GM12878 (cell line): ENCODE data around the gene CCDC87. TPM values are rescaled to one million over a fixed set of nuclear protein-coding genes. Genes with fewer than 3 reads are reported as not detected.

Experiments used
- ATAC-seq: fragments of 200-7000 bp; cut with Tn5 transposase; 3 replicates; pipeline ENCODE4 v1.9.1; 2020; ENCODE audit warnings: mild to moderate bottlenecking, moderate library complexity
- BruUV-seq: library from RNA; stranded (reverse); fragments of 400-500 nt; replicated peaks from 2 replicates; lab custom pipeline; 2021; lab: Mats Ljungman, UMichigan
- CTCF ChIA-PET: fragments of 300-600 bp; sonication (Branson Sonifier 250); formaldehyde crosslinking; extraction: SDS; loops from one replicate; lab custom pipeline; 2021; ENCODE audit warnings: inconsistent platforms; lab: Yijun Ruan, JAX
- POLR2A ChIA-PET: fragments of 350-600 bp; formaldehyde crosslinking; extraction: SDS; loops from one replicate; lab custom pipeline; 2021; ENCODE audit warnings: inconsistent platforms; lab: Charles Lee
- RAD21 ChIA-PET: fragments of 300-600 bp; sonication (Branson Sonifier 250); formaldehyde crosslinking; loops from one replicate; lab custom pipeline; 2023; ENCODE audit warnings: antibody characterized with exemption; ENCODE audit not compliant: unreplicated experiment; lab: Charles Lee
- SMC1A ChIA-PET: fragments of 300-600 bp; sonication (Branson Sonifier 250); formaldehyde crosslinking; loops from one replicate; lab custom pipeline; 2023; ENCODE audit not compliant: unreplicated experiment, uncharacterized antibody; lab: Charles Lee
- DNase-seq: peaks from one replicate; pipeline ENCODE4 v3.0.0-alpha.2; 2011; ENCODE audit warnings: low read depth, low spot score
- FAIRE-seq: peaks from 3 replicates; lab custom pipeline; 2011; peaks lifted over from hg19 to GRCh38; lab: Jason Lieb, UNC
- H2AFZ ChIP-seq: 2 replicates; pipeline ENCODE4 v1.6.0; 2011; ENCODE audit warnings: low read depth, low read length, control low read depth; ENCODE audit not compliant: control insufficient read depth
- H3K27ac ChIP-seq: 2 replicates; pipeline ENCODE4 v1.5.1; 2011; ENCODE audit warnings: control low read depth; ENCODE audit not compliant: control insufficient read depth, insufficient read depth
- H3K27me3 ChIP-seq, 2 experiments: replicated peaks in 1 of 2; 2 replicates each; pipeline versions ENCODE4 v1.6.0 to v1.6.1; 2011; ENCODE audit warnings: low read length in 1 of 2; ENCODE audit not compliant: control insufficient read depth in 2 of 2, insufficient read depth in 2 of 2
- H3K36me3 ChIP-seq, 2 experiments: 2 replicates each; pipeline ENCODE4 v1.5.1; 2011; ENCODE audit warnings: low read length in 1 of 2; ENCODE audit not compliant: control insufficient read depth in 2 of 2, insufficient read depth in 2 of 2
- H3K4me1 ChIP-seq: 2 replicates; pipeline ENCODE4 v1.6.1; 2011; ENCODE audit warnings: mild to moderate bottlenecking, low read length, moderate library complexity, mixed read lengths; ENCODE audit not compliant: control insufficient read depth, insufficient read depth
- H3K4me2 ChIP-seq: 2 replicates; pipeline ENCODE4 v1.6.0; 2011; ENCODE audit warnings: control low read depth; ENCODE audit not compliant: control insufficient read depth, insufficient read depth
- H3K4me3 ChIP-seq: fragments of 200-600 bp; sonication (generic); 2 replicates; pipeline ENCODE4 v1.5.1; 2016
- H3K79me2 ChIP-seq: 2 replicates; pipeline ENCODE4 v1.6.0; 2011; ENCODE audit warnings: low read length; ENCODE audit not compliant: control insufficient read depth, insufficient read depth
- H3K9ac ChIP-seq: 2 replicates; pipeline ENCODE4 v1.8.0; 2011; ENCODE audit warnings: low read length, control low read depth, mixed read lengths; ENCODE audit not compliant: control insufficient read depth, insufficient read depth
- H3K9me3 ChIP-seq: replicated peaks from 3 replicates; pipeline ENCODE4 v1.5.1; 2011; ENCODE audit warnings: mild to moderate bottlenecking, low read length; ENCODE audit not compliant: control insufficient read depth, insufficient read depth
- H4K20me1 ChIP-seq: 2 replicates; pipeline ENCODE4 v1.6.0; 2011; ENCODE audit not compliant: control insufficient read depth, insufficient read depth
- CHD2 ChIP-seq: IDR thresholded peaks from 2 replicates; pipeline ENCODE4 v1.6.1; 2011; ENCODE audit warnings: low read depth, low read length, improper control_type of control experiment, borderline replicate concordance
- GABPA ChIP-seq: IDR thresholded peaks from 2 replicates; pipeline ENCODE4 v1.6.1; 2014; ENCODE audit warnings: antibody characterized with exemption, low read depth, mild to moderate bottlenecking, inconsistent platforms
- KDM1A ChIP-seq: fragments of 200-600 bp; sonication (generic); IDR thresholded peaks from 2 replicates; pipeline ENCODE4 v1.6.1; 2016; ENCODE audit warnings: borderline replicate concordance
- RB1 ChIP-seq: fragments of 450-650 bp; formaldehyde crosslinking; IDR thresholded peaks from 2 replicates; pipeline ENCODE4 v1.6.1; 2017; ENCODE audit warnings: mild to moderate bottlenecking, borderline replicate concordance
- RCOR1 ChIP-seq: conservative IDR thresholded peaks from 2 replicates; pipeline ENCODE4 v1.6.1; 2012; ENCODE audit warnings: low read depth, low read length, improper control_type of control experiment
- RELA ChIP-seq: fragments of 450-650 bp; IDR thresholded peaks from 2 replicates; pipeline ENCODE4 v1.8.0; 2014; ENCODE audit warnings: borderline replicate concordance; ENCODE audit not compliant: partially characterized antibody
- SPI1 ChIP-seq: IDR thresholded peaks from 2 replicates; pipeline ENCODE4 v1.6.1; 2011; ENCODE audit warnings: low read depth, mild to moderate bottlenecking, low read length, moderate library complexity, borderline replicate concordance; ENCODE audit not compliant: insufficient read depth
- WGBS: methylation state at CpG from one replicate; pipeline ENCODE4 v1.1.6; 2016; ENCODE audit warnings: low lambda C conversion rate; ENCODE audit not compliant: insufficient replicate concordance, insufficient coverage; ENCODE audit errors: missing lambda C conversion rate; 5-methylcytosine and 5-hydroxymethylcytosine counted together
- in situ Hi-C: fragments of 300-500 bp; cut with MboI; formaldehyde crosslinking; loops from 9 replicates; pipeline ENCODE4 v1.14.3; 2018; ENCODE audit warnings: mixed read lengths
- intact Hi-C: fragments of 100-400 bp; cut with micrococcal nuclease; formaldehyde crosslinking; loops from one replicate; pipeline ENCODE4 v1.14.2; 2022; ENCODE audit not compliant: unreplicated experiment
- polyA plus RNA-seq, 11 experiments: library from polyadenylated mRNA; depleted of rRNA in 4 of 11; unstranded in 6 of 11; stranded (reverse) in 5 of 11; fragments of >200 nt; fragmentation: Nextera tagmentation in 4 of 11; fragmentation: Illumina TruSeq in 1 of 11; extraction: Ambion mirVana in 4 of 11; extraction: Trizol in 1 of 11; gene quantifications; 1 replicate in 1 of 11; 2 replicates in 10 of 11; pipeline versions ENCODE4 v1.2.1 to v1.2.3, GENCODE V29; 2011 to 2016; ENCODE audit warnings: inconsistent platforms in 2 of 11, missing spikeins in 2 of 11, low read depth in 1 of 11
- total RNA-seq, 4 experiments: library from RNA; depleted of rRNA in 3 of 4; stranded (reverse); fragments of >200 nt in 3 of 4; fragmentation: Illumina TruSeq in 1 of 4; extraction: Trizol in 1 of 4; gene quantifications; 2 replicates each; pipeline versions ENCODE4 v1.2.1 to v1.2.3, GENCODE V29; 2013 to 2021
- TF ChIP-seq, protein P1 (sequence below): fragments of 450-650 bp; formaldehyde crosslinking; IDR thresholded peaks from 2 replicates; pipeline ENCODE4 v1.4.0; 2022; ENCODE audit warnings: mild to moderate bottlenecking, moderate library complexity

CCDC87 gene
- total and polyA plus RNA-seq, 10 of the 15 experiments (the other 5 are each of a cell fraction or from before 2014, with no cell fraction given), result 0.02 to 0.17 (median 0.09) TPM; not detected in 3

DNA sequence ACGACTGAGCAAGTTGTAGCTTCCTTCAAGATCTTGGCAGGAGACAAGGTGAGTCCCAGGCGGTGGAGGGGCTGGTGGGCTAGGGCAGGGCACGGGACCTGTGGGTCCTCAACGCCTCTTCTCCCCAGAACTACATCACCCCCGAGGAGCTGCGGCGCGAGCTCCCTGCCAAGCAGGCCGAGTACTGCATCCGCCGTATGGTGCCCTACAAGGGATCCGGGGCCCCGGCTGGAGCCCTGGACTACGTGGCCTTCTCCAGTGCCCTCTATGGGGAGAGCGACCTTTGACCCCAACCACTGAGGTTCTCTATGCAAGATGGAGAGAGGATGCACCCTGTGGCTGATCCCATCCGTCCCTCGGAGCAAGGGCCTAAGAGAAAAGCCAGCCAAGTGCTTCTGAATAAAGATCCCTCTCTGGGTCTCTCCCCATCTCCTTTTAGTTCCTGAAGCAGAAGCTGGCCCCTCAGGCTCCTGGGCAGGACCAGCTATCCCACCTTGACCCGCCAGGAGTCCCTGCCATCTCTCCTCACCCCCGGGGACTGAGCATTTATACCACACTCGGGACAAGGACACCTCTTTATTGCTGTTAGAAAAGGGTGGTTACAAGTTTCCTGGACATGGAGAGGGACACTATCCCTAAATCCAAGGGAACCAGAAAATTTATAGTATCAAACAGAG, 29.8 kb downstream of the CCDC87 start:
- ATAC-seq (no peak), DNase-seq (no peak), FAIRE-seq (no peak)
- H3K27ac ChIP-seq, result no peak overlapping the region
- ChIA-PET RAD21 (interaction anchor here (1.0 kb wide), 1 partner anchor 116 kb away, joined by 3 read pairs; no protein-coding TSS in a partner anchor), CTCF (interaction anchor here (0.9 kb wide), 1 partner anchor 115 kb away, joined by 4 read pairs; no protein-coding TSS in a partner anchor), SMC1A (no interaction called here), POLR2A (no interaction called here)
- no peaks in the 10 kb centered on the region for H3K36me3 ChIP-seq
- no peaks in the 10 kb centered on the region for H3K4me1 ChIP-seq
- H3K27me3 ChIP-seq, result peaks cover 0 to 6% of the 10 kb centered on the region in 2 experiments; a peak in 3 of 4 replicates
- no peak overlapping the region for H3K4me3 ChIP-seq
- H3K9ac ChIP-seq, result no peak overlapping the region
- H3K9me3 ChIP-seq, result no peaks in the 10 kb centered on the region
- no peak for TF ChIP-seq KDM1A
- H4K20me1 ChIP-seq, result no peaks in the 10 kb centered on the region
- in situ Hi-C loops (no loop called here), intact Hi-C loops (no loop called here)
- H3K79me2 ChIP-seq, result no peaks in the 10 kb centered on the region
- no TSS peak for BruUV-seq
- WGBS, result 53% methylated on average over 20 of the region's 20 CpGs
- no peak overlapping the region for H3K4me2 ChIP-seq
- H2AFZ ChIP-seq, result no peak overlapping the region

DNA sequence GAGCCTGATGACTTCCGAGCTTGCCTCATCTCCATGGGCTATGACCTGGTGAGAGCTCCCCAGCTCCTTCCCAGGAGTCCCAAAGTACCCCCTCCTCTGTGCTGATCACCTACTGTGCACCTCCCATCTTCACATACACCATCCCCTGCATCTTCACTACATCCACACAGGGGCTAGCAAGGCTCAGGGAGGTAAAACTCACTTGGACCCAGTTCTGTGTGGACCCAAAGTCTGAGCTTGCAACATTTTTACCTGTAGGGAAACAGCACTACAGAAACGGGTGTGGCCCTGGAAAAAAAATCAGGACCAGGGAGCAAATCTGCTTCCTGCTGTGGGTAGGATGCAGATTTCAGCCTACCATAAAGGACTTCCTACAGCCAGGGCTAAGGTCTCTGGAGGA, 30.6 kb downstream of the CCDC87 start:
- 19% methylated on average over 2 of the region's 2 CpGs for WGBS
- no peaks in the 10 kb centered on the region for H3K36me3 ChIP-seq
- RAD21 ChIA-PET, result interaction anchor here (1.0 kb wide), 1 partner anchor 116 kb away, joined by 3 read pairs; no protein-coding TSS in a partner anchor
- H3K27me3 ChIP-seq, result peaks cover 0 to 1% of the 10 kb centered on the region in 2 experiments; a peak in 2 of 4 replicates
- no peaks in the 10 kb centered on the region for H3K4me1 ChIP-seq
- H3K9ac ChIP-seq, result no peak overlapping the region
- SMC1A ChIA-PET, result no interaction called here
- no peaks in the 10 kb centered on the region for H3K9me3 ChIP-seq
- H4K20me1 ChIP-seq, result no peaks in the 10 kb centered on the region
- POLR2A ChIA-PET, result no interaction called here
- H3K27ac ChIP-seq, result no peak overlapping the region
- ATAC-seq, result no peak
- CTCF ChIA-PET, result interaction anchor here (0.9 kb wide), 1 partner anchor 17 kb away, joined by 3 read pairs; the partner anchor contains the start of gene ZDHHC24
- no peak overlapping the region for H3K4me3 ChIP-seq
- no peaks in the 10 kb centered on the region for H3K79me2 ChIP-seq
- TF ChIP-seq RELA (no peak), RB1 (no peak), RCOR1 (no peak), CHD2 (no peak), SPI1 (no peak), GABPA (no peak)
- TF ChIP-seq, protein P1, sequence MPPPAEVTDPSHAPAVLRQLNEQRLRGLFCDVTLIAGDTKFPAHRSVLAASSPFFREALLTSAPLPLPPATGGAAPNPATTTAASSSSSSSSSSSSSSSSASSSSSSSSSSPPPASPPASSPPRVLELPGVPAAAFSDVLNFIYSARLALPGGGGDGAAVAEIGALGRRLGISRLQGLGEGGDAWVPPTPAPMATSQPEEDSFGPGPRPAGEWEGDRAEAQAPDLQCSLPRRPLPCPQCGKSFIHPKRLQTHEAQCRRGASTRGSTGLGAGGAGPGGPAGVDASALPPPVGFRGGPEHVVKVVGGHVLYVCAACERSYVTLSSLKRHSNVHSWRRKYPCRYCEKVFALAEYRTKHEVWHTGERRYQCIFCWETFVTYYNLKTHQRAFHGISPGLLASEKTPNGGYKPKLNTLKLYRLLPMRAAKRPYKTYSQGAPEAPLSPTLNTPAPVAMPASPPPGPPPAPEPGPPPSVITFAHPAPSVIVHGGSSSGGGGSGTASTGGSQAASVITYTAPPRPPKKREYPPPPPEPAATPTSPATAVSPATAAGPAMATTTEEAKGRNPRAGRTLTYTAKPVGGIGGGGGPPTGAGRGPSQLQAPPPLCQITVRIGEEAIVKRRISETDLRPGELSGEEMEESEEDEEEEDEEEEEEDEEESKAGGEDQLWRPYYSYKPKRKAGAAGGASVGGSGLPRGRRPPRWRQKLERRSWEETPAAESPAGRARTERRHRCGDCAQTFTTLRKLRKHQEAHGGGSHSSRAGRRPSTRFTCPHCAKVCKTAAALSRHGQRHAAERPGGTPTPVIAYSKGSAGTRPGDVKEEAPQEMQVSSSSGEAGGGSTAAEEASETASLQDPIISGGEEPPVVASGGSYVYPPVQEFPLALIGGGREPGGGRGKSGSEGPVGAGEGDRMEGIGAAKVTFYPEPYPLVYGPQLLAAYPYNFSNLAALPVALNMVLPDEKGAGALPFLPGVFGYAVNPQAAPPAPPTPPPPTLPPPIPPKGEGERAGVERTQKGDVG (CRISPR knock-in tag), result no peak
- no peak for FAIRE-seq
- H3K4me2 ChIP-seq, result no peak overlapping the region
- H2AFZ ChIP-seq, result no peak overlapping the region
- in situ Hi-C loops, result no loop called here
- BruUV-seq, result no TSS peak
- intact Hi-C loops, result no loop called here
- DNase-seq, result no peak
